MV-4-11 (cell line): ENCODE data around the gene ALDH4A1.
"Not testable (repeated sequence)": the region's sequence is repeated elsewhere in the genome, so short reads cannot be mapped to it uniquely, and the experiment has no call there.

Experiments
- DNase-seq: peaks from one replicate; lab custom pipeline; 2025; lab: John Stamatoyannopoulos, UW

Gene ALDH4A1

GRCh38 chr1:18879215-18879790, 23.1 kb downstream of the ALDH4A1 start:
- DNase-seq, result no peak

- no peak for DNase-seq
Observed at GRCh38 chr1:18878538-18879214, 23.7 kb downstream of the ALDH4A1 start.

- DNase-seq, result no peak
Observed at GRCh38 chr1:18877282-18877681, 25.1 kb downstream of the ALDH4A1 start.

- DNase-seq, result no peak
Observed at GRCh38 chr1:18876210-18876609, 26.1 kb downstream of the ALDH4A1 start.

GRCh38 chr1:18875796-18876128, 26.6 kb downstream of the ALDH4A1 start:
- DNase-seq, result no peak

- DNase-seq, result peak; percentile 57
Observed at GRCh38 chr1:18875107-18875795, 27.1 kb downstream of the ALDH4A1 start.

GRCh38 chr1:18874600-18874999, 27.8 kb downstream of the ALDH4A1 start:
- no peak for DNase-seq

- no peak for DNase-seq
Observed at GRCh38 chr1:18874036-18874435, 28.3 kb downstream of the ALDH4A1 start.

GRCh38 chr1:18872071-18872611, 30.2 kb downstream of the ALDH4A1 start:
- no peak for DNase-seq

GRCh38 chr1:18871401-18872070, 30.8 kb downstream of the ALDH4A1 start:
- no peak for DNase-seq

- DNase-seq, result peak; percentile 45
Observed at GRCh38 chr1:18870957-18871356, 31.4 kb downstream of the ALDH4A1 start.

GRCh38 chr1:18870595-18870865, 31.8 kb downstream of the ALDH4A1 start:
- not testable (repeated sequence) for DNase-seq

- no peak for DNase-seq
Observed at GRCh38 chr1:18869847-18870594, 32.3 kb downstream of the ALDH4A1 start.

- DNase-seq, result no peak
Observed at GRCh38 chr1:18868801-18869424, 33.4 kb downstream of the ALDH4A1 start.

- no peak for DNase-seq
Observed at GRCh38 chr1:18868354-18868753, 34.0 kb downstream of the ALDH4A1 start.

GRCh38 chr1:18866846-18867245, 35.5 kb downstream of the ALDH4A1 start:
- no peak for DNase-seq

- DNase-seq, result no peak
Observed at GRCh38 chr1:18866314-18866713, 36.0 kb downstream of the ALDH4A1 start.

GRCh38 chr1:18865176-18865575, 37.2 kb downstream of the ALDH4A1 start:
- DNase-seq, result no peak

GRCh38 chr1:18861590-18861989, 40.8 kb downstream of the ALDH4A1 start:
- no peak for DNase-seq

- DNase-seq, result no peak
Observed at GRCh38 chr1:18861082-18861481, 41.3 kb downstream of the ALDH4A1 start.

- DNase-seq, result no peak
Observed at GRCh38 chr1:18859560-18859959, 42.8 kb downstream of the ALDH4A1 start, which contains the start of gene TAS1R2. TAS1R2 (minus strand) TSS chr1:18859660; CDS start chr1:18859660, 0 bp downstream.
